Naive thymus-derived CD8-positive, alpha-beta T cell (primary cell): ENCODE results near the gene FREY1. TPM values are rescaled to one million over a fixed set of nuclear protein-coding genes. Genes with fewer than 3 reads are reported as not detected.
A peak's percentile ranks its signal among the peaks of the same experiment; 100 is the strongest.

ENCODE experiments used
- ATAC-seq, 2 donors: fragments of 150-1000 bp; cut with Tn5 transposase in 1 of 2; sonication (Bioruptor Pico), chemical (Tn5 transposase) in 1 of 2; 1 replicate in 1 of 2; 2 replicates in 1 of 2; pipeline ENCODE4 v1.10.0; 2021; ENCODE audit warnings: mild to moderate bottlenecking in 2 of 2, moderate library complexity in 2 of 2
- POLR2A ChIA-PET: fragments of 350-600 bp; sonication (Branson Sonifier 250); formaldehyde crosslinking; loops from one replicate; lab custom pipeline; 2021; ENCODE audit warnings: antibody characterized with exemption; lab: Charles Lee
- DNase-seq, 10 donors: peaks; one replicate each; pipeline versions ENCODE4 v3.0.0 to v3.0.0-alpha.2; 2020 to 2022
- H3K27ac Mint-ChIP-seq, 10 donors: one replicate each; pipeline ENCODE4 v1.8.0; 2020 to 2022; ENCODE audit warnings: mild to moderate bottlenecking in 10 of 10, mixed read lengths in 10 of 10, moderate library complexity in 4 of 10, inconsistent platforms in 1 of 10
- H3K27me3 Mint-ChIP-seq, 5 donors: one replicate each; pipeline ENCODE4 v1.8.0; 2021 to 2022; ENCODE audit warnings: mixed read lengths in 5 of 5
- H3K36me3 Mint-ChIP-seq, 3 donors: one replicate each; pipeline ENCODE4 v1.8.0; 2020 to 2022; ENCODE audit warnings: mixed read lengths in 3 of 3, mild to moderate bottlenecking in 2 of 3, inconsistent platforms in 1 of 3
- H3K4me1 Mint-ChIP-seq, 4 donors: one replicate each; pipeline ENCODE4 v1.8.0; 2021 to 2022; ENCODE audit warnings: mixed read lengths in 4 of 4
- H3K4me3 Mint-ChIP-seq, 10 donors: one replicate each; pipeline ENCODE4 v1.8.0; 2020 to 2022; ENCODE audit warnings: mild to moderate bottlenecking in 10 of 10, mixed read lengths in 10 of 10, moderate library complexity in 6 of 10, inconsistent platforms in 1 of 10
- H3K9me3 Mint-ChIP-seq, 9 donors: one replicate each; pipeline ENCODE4 v1.8.0; 2020 to 2022; ENCODE audit warnings: mixed read lengths in 9 of 9, mild to moderate bottlenecking in 3 of 9, inconsistent platforms in 1 of 9, moderate library complexity in 1 of 9
- polyA plus RNA-seq, 3 donors: library from polyadenylated mRNA; unstranded; fragments of 300-500 nt; fragmentation: Illumina TruSeq; gene quantifications; one replicate each; pipeline ENCODE4 v1.2.3, GENCODE V29; 2021
- total RNA-seq, 8 experiments: library from RNA in 2 of 8; stranded (reverse) in 2 of 8; gene quantifications; one replicate each; pipeline ENCODE4 v1.2.3 and lab custom pipeline; 2021 to 2026

Gene FREY1
- total and polyA plus RNA-seq, 5 experiments from 2014 or later = 3.1 to 3.4 TPM; not detected in 3

DNA sequence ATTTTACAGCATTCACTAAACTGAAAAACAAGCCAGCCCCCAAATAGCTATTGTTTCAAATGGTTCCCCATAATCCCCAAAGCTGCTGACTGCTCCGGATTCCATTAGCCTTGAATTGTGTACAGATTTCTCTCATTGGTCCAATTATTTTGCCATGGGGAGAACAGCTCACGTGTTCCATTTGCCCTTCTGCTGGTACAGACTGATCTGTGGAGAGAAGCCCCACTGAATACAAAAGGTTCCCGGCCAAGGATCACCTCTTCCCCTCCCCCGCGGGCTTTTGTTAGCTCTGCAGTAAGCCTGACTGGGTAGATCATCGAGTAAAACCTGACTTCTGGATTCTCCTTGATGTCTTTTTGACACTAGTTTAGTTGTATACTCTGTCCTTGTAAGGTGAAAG lies 30.7 kb downstream of the FREY1 start:
- Mint-ChIP-seq H3K4me3 (no peak overlapping the region), H3K4me1 (peaks cover 0 to 5% (median 0%) of the 10 kb centered on the region in 4 donors), H3K27ac (no peak overlapping the region), H3K27me3 (no peaks in the 10 kb centered on the region), H3K36me3 (peaks cover 27 to 95% (median 56%) of the 10 kb centered on the region in 3 donors), H3K9me3 (no peaks in the 10 kb centered on the region)
- POLR2A ChIA-PET = no interaction called here
- DNase-seq (no peak), ATAC-seq (no peak)

DNA sequence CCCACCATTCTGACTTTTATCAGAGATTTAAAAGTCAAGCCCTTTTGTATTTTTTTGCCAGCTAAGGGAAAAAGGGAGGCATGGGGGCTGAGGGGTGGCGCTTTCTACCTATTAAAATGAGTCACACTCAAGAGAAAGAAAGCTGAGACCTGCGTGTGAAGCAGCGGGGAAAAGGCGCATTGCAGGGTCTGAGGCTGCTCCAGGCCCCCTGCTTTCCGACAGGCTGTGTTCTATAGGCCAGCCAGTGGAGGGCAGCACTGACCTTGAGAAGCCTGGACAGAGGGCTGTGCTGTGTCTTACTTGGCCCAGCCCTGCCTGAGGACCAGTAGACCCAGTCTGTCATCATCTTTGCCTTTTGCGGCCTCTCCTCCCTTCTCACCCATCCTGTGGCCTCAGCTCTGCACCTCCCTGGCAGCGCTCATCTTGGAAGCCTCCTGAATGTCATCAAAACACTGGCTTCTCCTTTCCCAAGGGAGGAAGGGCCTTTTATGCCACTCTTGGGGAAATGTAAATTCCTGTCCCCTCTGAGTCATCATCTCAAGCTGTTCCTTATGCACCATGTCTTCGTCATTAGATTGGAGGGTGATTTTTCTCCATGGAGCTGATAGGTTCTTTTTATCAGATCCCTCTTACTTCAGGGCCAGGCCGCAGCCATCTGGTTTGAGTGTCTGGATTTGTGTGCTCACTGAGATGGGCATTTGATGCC lies 34.3 kb downstream of the FREY1 start:
- Mint-ChIP-seq H3K9me3 (no peaks in the 10 kb centered on the region), H3K4me3 (no peak overlapping the region), H3K27me3 (no peaks in the 10 kb centered on the region), H3K27ac (no peak overlapping the region), H3K36me3 (peaks cover 17 to 96% (median 53%) of the 10 kb centered on the region in 3 donors), H3K4me1 (peaks cover 0 to 4% (median 0%) of the 10 kb centered on the region in 4 donors)
- ATAC-seq = peak; percentile 60 to 62
- DNase-seq = peak in 4 of 10 donors; percentile 11 to 33 (median 16)
- POLR2A ChIA-PET = interaction anchor here (0.6 kb wide), 1 partner anchor 104 kb away, joined by 4 read pairs; no protein-coding TSS in a partner anchor

DNA sequence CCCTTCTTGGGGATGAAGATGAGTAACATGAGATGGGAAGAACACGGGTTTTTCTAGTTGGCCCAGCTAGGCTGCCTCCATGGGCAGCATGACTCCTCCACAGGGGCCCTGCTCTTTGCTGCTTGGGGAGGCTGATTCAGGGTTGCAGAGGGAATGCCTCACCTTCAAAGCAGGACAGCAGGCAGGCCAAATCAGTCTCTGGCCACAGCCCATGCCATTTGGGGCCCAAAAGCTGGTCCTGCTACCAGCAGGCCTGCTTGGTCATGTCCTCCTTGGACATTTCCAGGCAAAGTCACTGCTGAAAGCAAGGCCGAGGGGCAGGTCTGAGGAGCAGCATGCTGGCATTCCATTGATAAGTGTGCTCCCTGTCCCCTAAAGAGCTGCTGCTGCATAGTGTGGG lies 35.4 kb downstream of the FREY1 start:
- no peaks in the 10 kb centered on the region for H3K27me3 Mint-ChIP-seq
- peak overlapping the region in 3 of 10 donors; percentile 13 to 46 (median 45) for H3K27ac Mint-ChIP-seq
- peak overlapping the region in 1 of 10 donors; percentile 41 for H3K4me3 Mint-ChIP-seq
- DNase-seq (no peak), ATAC-seq (no peak)
- peaks cover 0 to 6% (median 0%) of the 10 kb centered on the region in 4 donors for H3K4me1 Mint-ChIP-seq
- H3K9me3 Mint-ChIP-seq = no peaks in the 10 kb centered on the region
- POLR2A ChIA-PET = interaction anchor here (0.8 kb wide), 1 partner anchor 13 kb away, joined by 3 read pairs; no protein-coding TSS in a partner anchor
- peaks cover 9 to 95% (median 55%) of the 10 kb centered on the region in 3 donors for H3K36me3 Mint-ChIP-seq

DNA sequence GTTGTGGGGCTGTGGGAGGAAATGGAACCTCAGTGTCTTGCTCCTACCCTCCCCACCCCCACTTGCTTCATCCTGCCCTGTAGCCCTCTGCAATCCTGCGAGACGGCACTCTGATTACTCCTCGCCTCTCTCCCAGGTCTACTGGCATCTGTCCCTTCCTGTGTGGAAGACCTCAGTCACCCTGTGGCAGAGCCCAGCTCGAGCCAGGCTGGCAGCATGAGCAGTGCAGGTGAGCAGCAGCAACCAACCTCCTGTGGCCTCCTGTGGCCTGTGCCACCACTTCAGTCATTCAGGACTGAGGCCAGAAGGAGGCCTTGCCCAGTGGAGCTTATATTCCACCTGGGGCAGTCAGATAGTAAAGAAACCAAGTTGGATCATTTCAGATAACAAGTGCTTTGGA lies 36.4 kb downstream of the FREY1 start:
- Mint-ChIP-seq H3K9me3 (no peaks in the 10 kb centered on the region), H3K4me3 (no peak overlapping the region), H3K4me1 (peaks cover 0 to 9% (median 0%) of the 10 kb centered on the region in 4 donors), H3K36me3 (peaks cover 11 to 95% (median 50%) of the 10 kb centered on the region in 3 donors), H3K27ac (no peak overlapping the region), H3K27me3 (no peaks in the 10 kb centered on the region)
- POLR2A ChIA-PET = no interaction called here
- DNase-seq (no peak), ATAC-seq (no peak)

DNA sequence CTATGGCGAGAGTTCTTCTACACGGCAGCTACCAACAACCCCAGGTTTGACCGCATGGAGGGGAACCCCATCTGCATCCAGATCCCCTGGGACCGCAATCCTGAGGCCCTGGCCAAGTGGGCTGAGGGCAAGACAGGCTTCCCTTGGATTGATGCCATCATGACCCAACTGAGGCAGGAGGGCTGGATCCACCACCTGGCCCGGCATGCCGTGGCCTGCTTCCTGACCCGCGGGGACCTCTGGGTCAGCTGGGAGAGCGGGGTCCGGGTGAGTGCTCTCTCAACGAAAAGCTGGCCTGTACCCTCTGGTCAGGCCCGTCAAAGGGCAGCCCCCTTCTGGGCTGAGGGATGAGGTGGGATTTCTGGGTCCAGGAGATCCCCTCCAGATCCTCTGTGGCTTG lies 37.5 kb downstream of the FREY1 start:
- Mint-ChIP-seq H3K27me3 (no peaks in the 10 kb centered on the region), H3K36me3 (peaks cover 5 to 93% (median 49%) of the 10 kb centered on the region in 3 donors)

DNA sequence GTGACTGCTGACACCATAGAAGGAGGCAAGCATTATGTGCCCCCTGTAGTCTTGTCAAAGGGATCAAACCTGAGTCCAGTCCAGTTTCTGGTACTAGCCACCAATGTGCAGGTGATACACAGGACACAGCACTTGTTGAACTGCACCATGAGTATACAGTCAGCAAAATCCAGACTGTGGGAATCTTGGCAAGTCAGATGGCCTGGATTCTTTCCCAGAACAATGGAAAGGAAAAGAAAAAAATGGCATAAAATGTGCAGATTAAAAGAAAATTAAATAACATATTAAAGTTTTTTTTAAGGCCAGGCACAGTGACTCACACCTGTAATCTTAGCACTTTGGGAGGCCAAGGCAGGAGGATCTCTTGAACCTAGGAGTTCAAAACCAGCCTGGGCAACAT lies 43.0 kb downstream of the FREY1 start:
- Mint-ChIP-seq H3K4me3 (no peak overlapping the region), H3K27me3 (no peaks in the 10 kb centered on the region), H3K4me1 (peaks cover 0 to 9% (median under 1%) of the 10 kb centered on the region in 4 donors), H3K9me3 (no peaks in the 10 kb centered on the region), H3K27ac (no peak overlapping the region), H3K36me3 (peaks cover 5 to 92% (median 42%) of the 10 kb centered on the region in 3 donors)
- ATAC-seq = no peak
- POLR2A ChIA-PET = no interaction called here
- DNase-seq = no peak

More for the DNA sequence above, 37.5 kb downstream of the FREY1 start:
- no peak overlapping the region for H3K4me3 Mint-ChIP-seq
- no peak for ATAC-seq
- POLR2A ChIA-PET = no interaction called here
- no peaks in the 10 kb centered on the region for H3K9me3 Mint-ChIP-seq
- DNase-seq = no peak
- peaks cover 0 to 9% (median 0%) of the 10 kb centered on the region in 4 donors for H3K4me1 Mint-ChIP-seq
- H3K27ac Mint-ChIP-seq = no peak overlapping the region

DNA sequence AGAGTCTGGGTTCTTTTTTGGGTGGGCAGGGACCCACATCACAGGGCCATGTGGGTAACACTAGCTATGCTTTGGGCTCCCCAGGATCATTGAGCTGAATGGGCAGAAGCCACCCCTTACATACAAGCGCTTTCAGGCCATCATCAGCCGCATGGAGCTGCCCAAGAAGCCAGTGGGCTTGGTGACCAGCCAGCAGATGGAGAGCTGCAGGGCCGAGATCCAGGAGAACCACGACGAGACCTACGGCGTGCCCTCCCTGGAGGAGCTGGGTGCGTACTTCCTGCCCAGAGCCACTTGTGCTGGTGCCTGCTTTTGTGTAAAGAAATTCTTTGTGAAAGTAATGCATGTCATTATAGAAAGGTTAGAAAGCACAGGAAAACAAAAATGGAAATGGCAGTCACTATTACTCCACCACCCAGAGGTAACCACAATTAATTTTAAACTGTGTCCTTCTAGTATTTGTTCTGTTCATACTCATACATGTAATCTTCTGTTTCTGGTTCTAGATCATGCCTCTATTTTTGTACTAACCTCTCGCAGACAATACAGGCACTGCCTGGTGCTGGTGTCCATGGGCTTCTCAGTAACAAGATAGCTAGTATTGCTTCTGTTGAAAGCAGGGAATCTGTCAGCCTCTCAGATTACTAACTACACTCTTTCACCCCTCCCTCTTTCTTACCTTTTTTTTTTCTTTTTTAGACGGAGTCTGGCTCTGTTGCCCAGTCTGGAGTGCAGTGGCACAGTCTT lies 46.1 kb downstream of the FREY1 start:
- POLR2A ChIA-PET = interaction anchor here (0.7 to 1.3 kb wide), 2 partner anchors 10 to 13 kb away, joined by 3 read pairs; no protein-coding TSS in a partner anchor
- H3K4me1 Mint-ChIP-seq = peaks cover 0 to 5% (median 1%) of the 10 kb centered on the region in 4 donors
- H3K4me3 Mint-ChIP-seq = no peak overlapping the region
- H3K9me3 Mint-ChIP-seq = no peaks in the 10 kb centered on the region
- H3K27ac Mint-ChIP-seq = peak overlapping the region in 1 of 10 donors; percentile 13
- DNase-seq (no peak), ATAC-seq (no peak)
- no peaks in the 10 kb centered on the region for H3K27me3 Mint-ChIP-seq
- peaks cover 6 to 92% (median 43%) of the 10 kb centered on the region in 3 donors for H3K36me3 Mint-ChIP-seq

DNA sequence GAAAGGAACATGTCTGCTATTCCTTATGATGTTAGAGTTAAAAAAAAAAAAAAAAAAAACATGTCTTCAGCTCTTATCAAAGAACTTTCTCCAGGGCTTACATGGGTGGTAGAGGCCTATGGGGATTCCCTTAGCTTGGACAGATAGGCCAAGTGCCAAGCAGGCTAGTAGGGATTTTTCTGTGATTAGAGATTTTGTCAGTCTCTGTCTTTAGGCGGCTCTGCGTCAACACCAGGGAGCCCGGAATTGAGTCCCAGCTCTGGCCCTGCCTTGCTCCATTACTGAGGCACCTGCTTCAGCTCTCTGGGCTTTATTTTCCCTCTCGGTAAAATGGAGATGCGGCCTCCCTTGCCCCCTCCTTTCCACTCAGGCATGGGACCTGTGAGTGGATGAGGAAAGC lies 46.7 kb downstream of the FREY1 start:
- Mint-ChIP-seq H3K27ac (peak overlapping the region in 1 of 10 donors; percentile 13), H3K27me3 (no peaks in the 10 kb centered on the region), H3K36me3 (peaks cover 4 to 92% (median 43%) of the 10 kb centered on the region in 3 donors), H3K9me3 (no peaks in the 10 kb centered on the region), H3K4me1 (peaks cover 0 to 6% (median 1%) of the 10 kb centered on the region in 4 donors), H3K4me3 (no peak overlapping the region)
- ATAC-seq (no peak), DNase-seq (no peak)
- POLR2A ChIA-PET = interaction anchor here (1.3 kb wide), 1 partner anchor 9 kb away, joined by 3 read pairs; no protein-coding TSS in a partner anchor

DNA sequence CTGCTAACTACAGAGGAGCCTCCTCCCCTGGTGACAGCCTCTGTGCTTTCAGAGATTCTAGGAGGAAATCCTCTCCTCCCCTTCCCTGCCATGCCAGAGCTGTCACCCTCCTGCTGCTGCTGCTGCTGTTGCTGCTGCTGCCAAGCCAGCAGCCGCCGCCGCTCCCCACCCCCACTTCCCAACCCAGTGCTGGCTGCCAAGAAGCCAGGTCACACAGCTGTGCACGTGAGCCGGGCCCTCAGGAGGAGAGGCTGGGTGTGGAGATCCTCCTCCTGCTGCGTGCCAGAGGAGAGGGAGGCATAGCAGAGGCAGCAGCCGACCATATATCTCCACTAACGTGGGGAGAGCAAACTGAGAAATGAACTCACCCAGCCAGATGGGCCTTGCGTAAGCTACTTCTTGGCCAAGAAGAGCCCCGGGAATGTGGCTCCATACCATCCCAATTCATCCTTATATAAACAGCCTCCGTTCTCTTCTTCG lies 47.4 kb downstream of the FREY1 start:
- Mint-ChIP-seq H3K9me3 (no peaks in the 10 kb centered on the region), H3K4me3 (no peak overlapping the region), H3K27ac (no peak overlapping the region), H3K4me1 (peaks cover 0 to 6% (median 3%) of the 10 kb centered on the region in 4 donors), H3K36me3 (peaks cover 4 to 91% (median 40%) of the 10 kb centered on the region in 3 donors), H3K27me3 (no peaks in the 10 kb centered on the region)
- POLR2A ChIA-PET = interaction anchor here (1.3 kb wide), 1 partner anchor 9 kb away, joined by 3 read pairs; no protein-coding TSS in a partner anchor
- ATAC-seq (no peak), DNase-seq (no peak)

DNA sequence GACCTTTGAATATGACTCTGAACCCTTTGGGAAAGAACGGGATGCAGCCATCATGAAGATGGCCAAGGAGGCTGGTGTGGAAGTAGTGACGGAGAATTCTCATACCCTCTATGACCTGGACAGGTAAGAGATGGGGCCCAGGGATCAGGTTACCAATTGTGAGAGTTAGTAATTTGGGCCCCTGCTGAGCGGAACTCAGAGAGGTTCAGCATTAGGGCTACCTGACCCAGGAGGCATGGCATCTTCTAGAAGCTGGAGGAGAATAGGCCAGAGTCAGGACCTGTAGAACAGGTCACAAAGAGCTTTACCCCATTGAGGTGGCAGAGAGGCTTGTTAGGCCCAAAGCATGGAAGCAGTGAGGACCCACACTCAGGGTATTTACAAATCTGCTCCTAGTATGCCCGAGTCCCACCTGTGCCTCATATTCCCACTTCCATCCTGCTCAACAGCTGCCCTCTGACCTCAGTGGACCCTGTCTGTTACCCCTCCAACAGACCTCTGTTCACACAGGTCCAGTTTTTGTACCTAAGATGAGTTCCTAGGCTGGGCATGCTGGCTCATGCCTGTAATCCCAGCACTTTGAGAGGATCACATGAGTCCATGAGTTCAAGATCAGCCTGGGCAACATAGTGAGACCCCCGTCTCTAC lies 48.2 kb downstream of the FREY1 start:
- POLR2A ChIA-PET = interaction anchor here (0.8 kb wide), 1 partner anchor 13 kb away, joined by 3 read pairs; no protein-coding TSS in a partner anchor
- peak overlapping the region in 1 of 10 donors; percentile 27 for H3K27ac Mint-ChIP-seq
- ATAC-seq (no peak), DNase-seq (no peak)
- H3K27me3 Mint-ChIP-seq = no peaks in the 10 kb centered on the region
- H3K36me3 Mint-ChIP-seq = peaks cover 4 to 90% (median 40%) of the 10 kb centered on the region in 3 donors
- H3K4me3 Mint-ChIP-seq = no peak overlapping the region
- H3K9me3 Mint-ChIP-seq = no peaks in the 10 kb centered on the region
- peaks cover 2 to 8% (median 5%) of the 10 kb centered on the region in 4 donors for H3K4me1 Mint-ChIP-seq

DNA sequence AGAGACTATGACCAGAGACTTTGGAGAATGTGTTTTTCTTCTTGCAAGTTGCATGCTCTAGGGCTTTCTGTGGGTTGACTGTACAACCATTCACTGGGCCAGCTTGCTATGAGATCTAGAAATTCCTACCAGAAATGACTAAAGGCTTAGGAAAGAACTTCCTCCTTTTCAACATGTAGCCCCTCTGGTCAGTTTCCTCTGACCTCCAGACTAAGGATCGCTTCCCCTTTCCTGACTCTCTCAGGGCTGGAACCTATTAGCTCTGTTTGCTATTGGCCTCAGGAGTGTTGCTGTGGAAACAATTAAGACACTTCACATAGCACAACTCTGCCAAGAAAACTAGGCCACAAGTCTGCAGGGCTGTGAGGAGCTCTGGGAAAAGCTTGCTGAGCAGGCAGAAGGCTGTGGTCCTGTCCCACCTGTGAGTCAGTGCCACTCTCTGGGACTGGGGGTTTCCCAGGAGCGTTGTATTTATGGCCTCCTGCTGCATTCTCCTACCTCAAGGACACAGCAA lies 49.1 kb downstream of the FREY1 start:
- no peaks in the 10 kb centered on the region for H3K9me3 Mint-ChIP-seq
- no peak overlapping the region for H3K27ac Mint-ChIP-seq
- H3K4me3 Mint-ChIP-seq = no peak overlapping the region
- no peaks in the 10 kb centered on the region for H3K27me3 Mint-ChIP-seq
- POLR2A ChIA-PET = interaction anchor here (0.8 kb wide), 1 partner anchor 14 kb away, joined by 3 read pairs; no protein-coding TSS in a partner anchor
- DNase-seq (no peak), ATAC-seq (no peak)
- H3K36me3 Mint-ChIP-seq = peaks cover 4 to 87% (median 36%) of the 10 kb centered on the region in 3 donors
- H3K4me1 Mint-ChIP-seq = peaks cover 8 to 10% (median 9%) of the 10 kb centered on the region in 4 donors
